HepG2 (cell line): ENCODE measurements around the gene GJD3. TPM values are rescaled to one million over a fixed set of nuclear protein-coding genes. Genes with fewer than 3 reads are reported as not detected.

Experiments
- BCL6 ChIP-seq: IDR thresholded peaks from 2 replicates; pipeline ENCODE4 v1.6.1; 2016; ENCODE audit warnings: missing genetic modification reagents, missing compliant biosample characterization
- CBX5 ChIP-seq: sonication (generic); formaldehyde crosslinking; IDR thresholded peaks from 2 replicates; pipeline ENCODE4 v1.4.0; 2020; ENCODE audit warnings: missing genetic modification reagents, borderline replicate concordance
- FOXA3 ChIP-seq: IDR thresholded peaks from 2 replicates; pipeline ENCODE4 v1.6.1; 2016; ENCODE audit warnings: missing genetic modification reagents, missing compliant biosample characterization
- SRSF4 ChIP-seq: fragments of 200-400 bp; formaldehyde crosslinking; IDR thresholded peaks from one replicate; pipeline ENCODE4 v1.6.1; 2018; ENCODE audit warnings: mild to moderate bottlenecking, low read depth, low read length, moderate library complexity; ENCODE audit not compliant: poor library complexity, severe bottlenecking
- ZBTB20 ChIP-seq: sonication (generic); formaldehyde crosslinking; IDR thresholded peaks from 2 replicates; pipeline ENCODE4 v1.8.1; 2023; ENCODE audit warnings: missing genetic modification reagents, low read depth, mild to moderate bottlenecking, borderline replicate concordance
- ZNF253 ChIP-seq: sonication (generic); formaldehyde crosslinking; IDR thresholded peaks from 2 replicates; pipeline ENCODE4 v1.8.0; 2022; ENCODE audit warnings: mild to moderate bottlenecking, missing genetic modification reagents, borderline replicate concordance
- ZNF431 ChIP-seq: sonication (generic); formaldehyde crosslinking; IDR thresholded peaks from 2 replicates; pipeline ENCODE4 v1.9.0; 2022; ENCODE audit warnings: missing genetic modification reagents, low read depth, mild to moderate bottlenecking, borderline replicate concordance
- ZNF563 ChIP-seq: sonication (generic); formaldehyde crosslinking; IDR thresholded peaks from 2 replicates; pipeline ENCODE4 v1.8.0; 2022; ENCODE audit warnings: mild to moderate bottlenecking, moderate library complexity, missing genetic modification reagents
- ZNF572 ChIP-seq: sonication (generic); formaldehyde crosslinking; IDR thresholded peaks from 2 replicates; pipeline ENCODE4 v1.5.1; 2020; ENCODE audit warnings: mild to moderate bottlenecking, missing genetic modification reagents
- polyA plus RNA-seq, 8 experiments: library from polyadenylated mRNA; depleted of rRNA in 3 of 8; stranded (reverse) in 7 of 8; unstranded in 1 of 8; fragments of >200 nt; fragmentation: Illumina TruSeq in 4 of 8; extraction: Trizol in 4 of 8; gene quantifications; 2 replicates each; pipeline versions ENCODE4 v1.2.1 to v1.2.3, GENCODE V29; 2011 to 2016; ENCODE audit warnings: low read depth in 4 of 8, missing spikeins in 1 of 8, mixed read lengths in 1 of 8; ENCODE audit not compliant: insufficient read depth in 1 of 8
- total RNA-seq, 5 experiments: library from RNA; depleted of rRNA; stranded (reverse); fragments of >200 nt; fragmentation: Illumina TruSeq; extraction: Trizol; gene quantifications; 2 replicates each; pipeline ENCODE4 v1.2.3, GENCODE V29; 2016; ENCODE audit warnings: low read depth in 1 of 5
- TF ChIP-seq, protein P1 (sequence below): sonication (generic); formaldehyde crosslinking; IDR thresholded peaks from 2 replicates; pipeline ENCODE4 v1.4.0; 2020; ENCODE audit warnings: missing genetic modification reagents
- TF ChIP-seq, protein P2 (sequence below): sonication (generic); formaldehyde crosslinking; IDR thresholded peaks from 2 replicates; pipeline ENCODE4 v1.5.0; 2020; ENCODE audit warnings: missing genetic modification reagents
- TF ChIP-seq, protein P3 (sequence below): sonication (generic); formaldehyde crosslinking; IDR thresholded peaks from 2 replicates; pipeline ENCODE4 v1.5.0; 2020; ENCODE audit warnings: mild to moderate bottlenecking, missing genetic modification reagents, borderline replicate concordance
- TF ChIP-seq, protein P4 (sequence below): IDR thresholded peaks from 2 replicates; pipeline ENCODE4 v1.4.0; 2020; ENCODE audit warnings: mild to moderate bottlenecking, missing genetic modification reagents
- TF ChIP-seq, protein P5 (sequence below): IDR thresholded peaks from 2 replicates; pipeline ENCODE4 v1.6.1; 2016; ENCODE audit warnings: missing compliant biosample characterization, missing genetic modification reagents, borderline replicate concordance

Gene GJD3
- total and polyA plus RNA-seq, 2 of the 13 experiments (the other 11 are each of a cell fraction or from before 2014, with no cell fraction given), result not detected

DNA sequence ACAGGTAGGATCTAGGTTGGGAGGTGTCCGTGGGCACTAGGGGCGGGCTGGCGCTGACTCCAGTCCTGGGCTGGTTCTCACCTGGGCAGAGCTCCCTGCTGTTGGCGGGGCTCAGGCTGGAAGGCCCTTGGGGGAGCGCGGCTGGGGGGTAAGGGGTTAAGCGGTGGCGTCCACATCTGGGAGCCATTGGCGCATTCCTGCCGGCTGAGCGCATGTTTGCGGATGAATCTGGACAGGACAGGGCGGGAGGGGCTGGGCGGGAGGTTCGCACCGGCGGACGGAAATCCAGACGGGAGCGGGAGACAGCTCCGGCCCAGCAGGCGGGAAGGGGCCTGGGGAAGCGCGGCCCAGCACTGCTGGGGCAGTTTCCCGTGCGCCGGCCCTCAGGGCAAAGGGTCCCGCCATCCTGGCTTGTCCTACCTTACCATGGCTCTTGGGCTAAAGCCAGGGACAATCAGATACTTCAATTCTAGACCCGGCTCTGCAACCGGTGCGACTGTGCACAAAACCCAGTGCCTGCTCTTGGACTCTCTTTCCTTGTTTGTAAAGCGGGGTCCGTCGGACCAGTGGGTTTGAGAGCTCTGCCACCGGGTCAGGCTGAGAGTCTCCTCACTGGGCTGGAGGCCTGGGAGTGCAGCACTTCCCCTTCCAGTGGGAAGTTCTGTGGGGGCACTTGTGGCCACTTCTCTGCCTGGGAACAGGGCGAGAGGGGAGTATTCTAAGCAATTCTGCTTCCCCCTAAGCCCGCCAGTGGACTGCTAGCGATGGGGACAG, 47.8 kb downstream of the GJD3 start (continued):
- TF ChIP-seq, protein P1, sequence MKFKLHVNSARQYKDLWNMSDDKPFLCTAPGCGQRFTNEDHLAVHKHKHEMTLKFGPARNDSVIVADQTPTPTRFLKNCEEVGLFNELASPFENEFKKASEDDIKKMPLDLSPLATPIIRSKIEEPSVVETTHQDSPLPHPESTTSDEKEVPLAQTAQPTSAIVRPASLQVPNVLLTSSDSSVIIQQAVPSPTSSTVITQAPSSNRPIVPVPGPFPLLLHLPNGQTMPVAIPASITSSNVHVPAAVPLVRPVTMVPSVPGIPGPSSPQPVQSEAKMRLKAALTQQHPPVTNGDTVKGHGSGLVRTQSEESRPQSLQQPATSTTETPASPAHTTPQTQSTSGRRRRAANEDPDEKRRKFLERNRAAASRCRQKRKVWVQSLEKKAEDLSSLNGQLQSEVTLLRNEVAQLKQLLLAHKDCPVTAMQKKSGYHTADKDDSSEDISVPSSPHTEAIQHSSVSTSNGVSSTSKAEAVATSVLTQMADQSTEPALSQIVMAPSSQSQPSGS (CRISPR knock-in tag), result peak; percentile 91
- TF ChIP-seq, protein P2, sequence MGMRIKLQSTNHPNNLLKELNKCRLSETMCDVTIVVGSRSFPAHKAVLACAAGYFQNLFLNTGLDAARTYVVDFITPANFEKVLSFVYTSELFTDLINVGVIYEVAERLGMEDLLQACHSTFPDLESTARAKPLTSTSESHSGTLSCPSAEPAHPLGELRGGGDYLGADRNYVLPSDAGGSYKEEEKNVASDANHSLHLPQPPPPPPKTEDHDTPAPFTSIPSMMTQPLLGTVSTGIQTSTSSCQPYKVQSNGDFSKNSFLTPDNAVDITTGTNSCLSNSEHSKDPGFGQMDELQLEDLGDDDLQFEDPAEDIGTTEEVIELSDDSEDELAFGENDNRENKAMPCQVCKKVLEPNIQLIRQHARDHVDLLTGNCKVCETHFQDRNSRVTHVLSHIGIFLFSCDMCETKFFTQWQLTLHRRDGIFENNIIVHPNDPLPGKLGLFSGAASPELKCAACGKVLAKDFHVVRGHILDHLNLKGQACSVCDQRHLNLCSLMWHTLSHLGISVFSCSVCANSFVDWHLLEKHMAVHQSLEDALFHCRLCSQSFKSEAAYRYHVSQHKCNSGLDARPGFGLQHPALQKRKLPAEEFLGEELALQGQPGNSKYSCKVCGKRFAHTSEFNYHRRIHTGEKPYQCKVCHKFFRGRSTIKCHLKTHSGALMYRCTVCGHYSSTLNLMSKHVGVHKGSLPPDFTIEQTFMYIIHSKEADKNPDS, result 0 out of 2 replicates have a peak, but pooled peaks have one; percentile 1
- TF ChIP-seq ZNF253 (CRISPR knock-in tag), result no peak
- TF ChIP-seq, protein P3, sequence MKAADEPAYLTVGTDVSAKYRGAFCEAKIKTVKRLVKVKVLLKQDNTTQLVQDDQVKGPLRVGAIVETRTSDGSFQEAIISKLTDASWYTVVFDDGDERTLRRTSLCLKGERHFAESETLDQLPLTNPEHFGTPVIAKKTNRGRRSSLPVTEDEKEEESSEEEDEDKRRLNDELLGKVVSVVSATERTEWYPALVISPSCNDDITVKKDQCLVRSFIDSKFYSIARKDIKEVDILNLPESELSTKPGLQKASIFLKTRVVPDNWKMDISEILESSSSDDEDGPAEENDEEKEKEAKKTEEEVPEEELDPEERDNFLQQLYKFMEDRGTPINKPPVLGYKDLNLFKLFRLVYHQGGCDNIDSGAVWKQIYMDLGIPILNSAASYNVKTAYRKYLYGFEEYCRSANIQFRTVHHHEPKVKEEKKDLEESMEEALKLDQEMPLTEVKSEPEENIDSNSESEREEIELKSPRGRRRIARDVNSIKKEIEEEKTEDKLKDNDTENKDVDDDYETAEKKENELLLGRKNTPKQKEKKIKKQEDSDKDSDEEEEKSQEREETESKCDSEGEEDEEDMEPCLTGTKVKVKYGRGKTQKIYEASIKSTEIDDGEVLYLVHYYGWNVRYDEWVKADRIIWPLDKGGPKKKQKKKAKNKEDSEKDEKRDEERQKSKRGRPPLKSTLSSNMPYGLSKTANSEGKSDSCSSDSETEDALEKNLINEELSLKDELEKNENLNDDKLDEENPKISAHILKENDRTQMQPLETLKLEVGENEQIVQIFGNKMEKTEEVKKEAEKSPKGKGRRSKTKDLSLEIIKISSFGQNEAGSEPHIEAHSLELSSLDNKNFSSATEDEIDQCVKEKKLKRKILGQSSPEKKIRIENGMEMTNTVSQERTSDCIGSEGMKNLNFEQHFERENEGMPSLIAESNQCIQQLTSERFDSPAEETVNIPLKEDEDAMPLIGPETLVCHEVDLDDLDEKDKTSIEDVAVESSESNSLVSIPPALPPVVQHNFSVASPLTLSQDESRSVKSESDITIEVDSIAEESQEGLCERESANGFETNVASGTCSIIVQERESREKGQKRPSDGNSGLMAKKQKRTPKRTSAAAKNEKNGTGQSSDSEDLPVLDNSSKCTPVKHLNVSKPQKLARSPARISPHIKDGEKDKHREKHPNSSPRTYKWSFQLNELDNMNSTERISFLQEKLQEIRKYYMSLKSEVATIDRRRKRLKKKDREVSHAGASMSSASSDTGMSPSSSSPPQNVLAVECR (CRISPR knock-in tag), result peak; percentile 78; the same call in 1 of the 2 replicates
- TF ChIP-seq ZNF572, result no peak
- TF ChIP-seq ZNF431 (CRISPR knock-in tag), result no peak
- TF ChIP-seq FOXA3 (CRISPR knock-in tag), result peak; percentile 48; the same call in 1 of the 2 replicates
- TF ChIP-seq, protein P4, sequence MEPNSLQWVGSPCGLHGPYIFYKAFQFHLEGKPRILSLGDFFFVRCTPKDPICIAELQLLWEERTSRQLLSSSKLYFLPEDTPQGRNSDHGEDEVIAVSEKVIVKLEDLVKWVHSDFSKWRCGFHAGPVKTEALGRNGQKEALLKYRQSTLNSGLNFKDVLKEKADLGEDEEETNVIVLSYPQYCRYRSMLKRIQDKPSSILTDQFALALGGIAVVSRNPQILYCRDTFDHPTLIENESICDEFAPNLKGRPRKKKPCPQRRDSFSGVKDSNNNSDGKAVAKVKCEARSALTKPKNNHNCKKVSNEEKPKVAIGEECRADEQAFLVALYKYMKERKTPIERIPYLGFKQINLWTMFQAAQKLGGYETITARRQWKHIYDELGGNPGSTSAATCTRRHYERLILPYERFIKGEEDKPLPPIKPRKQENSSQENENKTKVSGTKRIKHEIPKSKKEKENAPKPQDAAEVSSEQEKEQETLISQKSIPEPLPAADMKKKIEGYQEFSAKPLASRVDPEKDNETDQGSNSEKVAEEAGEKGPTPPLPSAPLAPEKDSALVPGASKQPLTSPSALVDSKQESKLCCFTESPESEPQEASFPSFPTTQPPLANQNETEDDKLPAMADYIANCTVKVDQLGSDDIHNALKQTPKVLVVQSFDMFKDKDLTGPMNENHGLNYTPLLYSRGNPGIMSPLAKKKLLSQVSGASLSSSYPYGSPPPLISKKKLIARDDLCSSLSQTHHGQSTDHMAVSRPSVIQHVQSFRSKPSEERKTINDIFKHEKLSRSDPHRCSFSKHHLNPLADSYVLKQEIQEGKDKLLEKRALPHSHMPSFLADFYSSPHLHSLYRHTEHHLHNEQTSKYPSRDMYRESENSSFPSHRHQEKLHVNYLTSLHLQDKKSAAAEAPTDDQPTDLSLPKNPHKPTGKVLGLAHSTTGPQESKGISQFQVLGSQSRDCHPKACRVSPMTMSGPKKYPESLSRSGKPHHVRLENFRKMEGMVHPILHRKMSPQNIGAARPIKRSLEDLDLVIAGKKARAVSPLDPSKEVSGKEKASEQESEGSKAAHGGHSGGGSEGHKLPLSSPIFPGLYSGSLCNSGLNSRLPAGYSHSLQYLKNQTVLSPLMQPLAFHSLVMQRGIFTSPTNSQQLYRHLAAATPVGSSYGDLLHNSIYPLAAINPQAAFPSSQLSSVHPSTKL (CRISPR knock-in tag), result peak; percentile 42; the same call in 1 of the 2 replicates
- no peak; the same call in 1 of the 2 replicates for TF ChIP-seq ZBTB20 (CRISPR knock-in tag)
- no peak; the same call in 1 of the 2 replicates for TF ChIP-seq CBX5 (CRISPR knock-in tag)
- no peak; the same call in 1 of the 2 replicates for TF ChIP-seq BCL6 (CRISPR knock-in tag)
- TF ChIP-seq ZNF563 (CRISPR knock-in tag), result peak; percentile 70; the same call in 1 of the 2 replicates
- TF ChIP-seq, protein P5, sequence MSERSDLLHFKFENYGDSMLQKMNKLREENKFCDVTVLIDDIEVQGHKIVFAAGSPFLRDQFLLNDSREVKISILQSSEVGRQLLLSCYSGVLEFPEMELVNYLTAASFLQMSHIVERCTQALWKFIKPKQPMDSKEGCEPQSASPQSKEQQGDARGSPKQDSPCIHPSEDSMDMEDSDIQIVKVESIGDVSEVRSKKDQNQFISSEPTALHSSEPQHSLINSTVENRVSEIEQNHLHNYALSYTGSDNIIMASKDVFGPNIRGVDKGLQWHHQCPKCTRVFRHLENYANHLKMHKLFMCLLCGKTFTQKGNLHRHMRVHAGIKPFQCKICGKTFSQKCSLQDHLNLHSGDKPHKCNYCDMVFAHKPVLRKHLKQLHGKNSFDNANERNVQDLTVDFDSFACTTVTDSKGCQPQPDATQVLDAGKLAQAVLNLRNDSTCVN (CRISPR knock-in tag), result 0 out of 2 replicates have a peak, but pooled peaks have one; percentile 38
- TF ChIP-seq SRSF4, result no peak
